Upper lobe of right lung (tissue), 1 donor: Measurements from ENCODE around the gene BDH1. TPM values are rescaled to one million over a fixed set of nuclear protein-coding genes. Genes with fewer than 3 reads are reported as not detected.

Experiments used
- ATAC-seq: fragments of 200-7000 bp; cut with Tn5 transposase; one replicate; pipeline ENCODE4 v1.9.1; 2020; ENCODE audit warnings: mild to moderate bottlenecking, moderate library complexity
- DNase-seq: peaks from one replicate; pipeline ENCODE4 v3.0.0-alpha.2; 2020
- H3K27ac ChIP-seq: fragments of 200-600 bp; one replicate; pipeline ENCODE4 v1.8.0; 2022
- H3K27me3 ChIP-seq: fragments of 200-600 bp; one replicate; pipeline ENCODE4 v1.8.0; 2022; ENCODE audit warnings: mild to moderate bottlenecking
- H3K36me3 ChIP-seq: fragments of 200-600 bp; one replicate; pipeline ENCODE4 v1.8.0; 2022
- H3K4me1 ChIP-seq: fragments of 200-600 bp; one replicate; pipeline ENCODE4 v1.8.0; 2022
- H3K4me3 ChIP-seq: fragments of 200-600 bp; one replicate; pipeline ENCODE4 v1.8.0; 2022; ENCODE audit warnings: mild to moderate bottlenecking
- H3K9me3 ChIP-seq: fragments of 200-600 bp; one replicate; pipeline ENCODE4 v1.8.0; 2022
- intact Hi-C: fragments of 100-400 bp; cut with DNase I; formaldehyde crosslinking; loops from one replicate; pipeline ENCODE4 v1.11.0; 2022
- total RNA-seq: library from RNA; stranded (reverse); fragmentation: NEBNext Ultra II Directional; extraction: Animal tissue kit (Norgen Biotek cat#: 25700); gene quantifications from one replicate; pipeline ENCODE4 v1.2.1, GENCODE V29; 2021
- TF ChIP-seq, protein P1 (sequence below): fragments of 200-600 bp; IDR thresholded peaks from one replicate; pipeline ENCODE4 v1.8.0; 2022; ENCODE audit warnings: antibody characterized with exemption
- donor health status: DM: no; HTN: yes; CAD: no; lungs with severe emphysema.

The BDH1 gene
- total RNA-seq, 1 donor from 2014 or later = 12.5 TPM

- peaks cover 8% of the 10 kb centered on the region for H3K4me1 ChIP-seq
- no peaks in the 10 kb centered on the region for H3K9me3 ChIP-seq
- intact Hi-C loops = no loop called here
- H3K27me3 ChIP-seq = no peaks in the 10 kb centered on the region
- no peak overlapping the region for H3K4me3 ChIP-seq
- H3K27ac ChIP-seq = no peak overlapping the region
- H3K36me3 ChIP-seq = no peaks in the 10 kb centered on the region
- peak; percentile 41 for DNase-seq
- no peak for ATAC-seq
- TF ChIP-seq, protein P1, sequence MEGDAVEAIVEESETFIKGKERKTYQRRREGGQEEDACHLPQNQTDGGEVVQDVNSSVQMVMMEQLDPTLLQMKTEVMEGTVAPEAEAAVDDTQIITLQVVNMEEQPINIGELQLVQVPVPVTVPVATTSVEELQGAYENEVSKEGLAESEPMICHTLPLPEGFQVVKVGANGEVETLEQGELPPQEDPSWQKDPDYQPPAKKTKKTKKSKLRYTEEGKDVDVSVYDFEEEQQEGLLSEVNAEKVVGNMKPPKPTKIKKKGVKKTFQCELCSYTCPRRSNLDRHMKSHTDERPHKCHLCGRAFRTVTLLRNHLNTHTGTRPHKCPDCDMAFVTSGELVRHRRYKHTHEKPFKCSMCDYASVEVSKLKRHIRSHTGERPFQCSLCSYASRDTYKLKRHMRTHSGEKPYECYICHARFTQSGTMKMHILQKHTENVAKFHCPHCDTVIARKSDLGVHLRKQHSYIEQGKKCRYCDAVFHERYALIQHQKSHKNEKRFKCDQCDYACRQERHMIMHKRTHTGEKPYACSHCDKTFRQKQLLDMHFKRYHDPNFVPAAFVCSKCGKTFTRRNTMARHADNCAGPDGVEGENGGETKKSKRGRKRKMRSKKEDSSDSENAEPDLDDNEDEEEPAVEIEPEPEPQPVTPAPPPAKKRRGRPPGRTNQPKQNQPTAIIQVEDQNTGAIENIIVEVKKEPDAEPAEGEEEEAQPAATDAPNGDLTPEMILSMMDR = no peak
Observed at GRCh38 chr3:197468167-197468566, 87.6 kb downstream of the BDH1 start.

- TF ChIP-seq, protein P1 = no peak
- Histone ChIP-seq H3K4me1 (peaks cover 8% of the 10 kb centered on the region), H3K36me3 (no peaks in the 10 kb centered on the region), H3K27me3 (no peaks in the 10 kb centered on the region), H3K9me3 (no peaks in the 10 kb centered on the region), H3K4me3 (no peak overlapping the region), H3K27ac (no peak overlapping the region)
- ATAC-seq = peak; percentile 17
- DNase-seq = peak; percentile 36
- intact Hi-C loops = no loop called here
Observed at GRCh38 chr3:197466586-197467399, 89.0 kb downstream of the BDH1 start.

GRCh38 chr3:197465996-197466549, 89.7 kb downstream of the BDH1 start:
- H3K4me1 ChIP-seq = peaks cover 8% of the 10 kb centered on the region
- intact Hi-C loops = no loop called here
- TF ChIP-seq, protein P1 = no peak
- H3K4me3 ChIP-seq = no peak overlapping the region
- no peaks in the 10 kb centered on the region for H3K9me3 ChIP-seq
- no peak overlapping the region for H3K27ac ChIP-seq
- H3K36me3 ChIP-seq = no peaks in the 10 kb centered on the region
- no peaks in the 10 kb centered on the region for H3K27me3 ChIP-seq
- no peak for ATAC-seq
- peak; percentile 1 for DNase-seq

- Histone ChIP-seq H3K27me3 (no peaks in the 10 kb centered on the region), H3K4me1 (peaks cover 8% of the 10 kb centered on the region), H3K36me3 (no peaks in the 10 kb centered on the region), H3K9me3 (no peaks in the 10 kb centered on the region), H3K27ac (no peak overlapping the region), H3K4me3 (no peak overlapping the region)
- ATAC-seq = no peak
- intact Hi-C loops = no loop called here
- TF ChIP-seq, protein P1 = no peak
- peak; percentile 8 for DNase-seq
Observed at GRCh38 chr3:197465197-197465995, 90.4 kb downstream of the BDH1 start.

DNA sequence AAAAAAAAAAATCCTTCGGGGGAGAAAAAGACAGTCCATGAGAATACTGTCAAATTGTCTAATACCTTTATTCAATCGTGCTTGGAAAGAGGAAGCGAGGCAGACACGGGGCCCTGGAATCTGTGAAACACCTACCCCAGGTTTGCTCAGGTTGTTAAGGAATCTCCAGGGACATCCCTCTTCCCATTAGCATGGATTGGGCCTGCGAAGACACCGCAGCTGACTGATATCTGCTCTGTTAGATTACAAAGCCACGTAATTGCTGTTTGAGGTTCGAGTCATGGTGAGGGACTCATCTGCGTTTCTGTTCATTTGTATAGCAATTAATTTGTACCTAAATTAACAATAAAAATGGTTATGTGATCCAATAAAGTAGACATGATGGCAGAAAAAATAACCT, 91.0 kb downstream of the BDH1 start:
- no peak overlapping the region for H3K27ac ChIP-seq
- H3K9me3 ChIP-seq = no peaks in the 10 kb centered on the region
- DNase-seq (peak; percentile 6), ATAC-seq (no peak)
- no peaks in the 10 kb centered on the region for H3K27me3 ChIP-seq
- intact Hi-C loops = no loop called here
- H3K36me3 ChIP-seq = no peaks in the 10 kb centered on the region
- peaks cover 8% of the 10 kb centered on the region for H3K4me1 ChIP-seq
- TF ChIP-seq, protein P1 = no peak
- no peak overlapping the region for H3K4me3 ChIP-seq
